SK-N-MC (cell line): ENCODE results near the gene PLCD1.

Experiments
- EZH2 ChIP-seq: fragments of 200-600 bp; sonication (generic); IDR thresholded peaks from one replicate; pipeline ENCODE4 v1.6.1; 2017; ENCODE audit warnings: antibody characterized with exemption
- FOXP2 ChIP-seq: optimal IDR thresholded peaks from 2 replicates; pipeline ENCODE3; 2011; ENCODE audit warnings: mild to moderate bottlenecking, moderate library complexity; ENCODE audit not compliant: insufficient read depth; ENCODE audit errors: extremely low read length, control extremely low read depth
- POLR2AphosphoS5 ChIP-seq: IDR thresholded peaks from 2 replicates; pipeline ENCODE4 v1.6.1; 2012; ENCODE audit warnings: mild to moderate bottlenecking, low read depth, low read length, borderline replicate concordance

DNA sequence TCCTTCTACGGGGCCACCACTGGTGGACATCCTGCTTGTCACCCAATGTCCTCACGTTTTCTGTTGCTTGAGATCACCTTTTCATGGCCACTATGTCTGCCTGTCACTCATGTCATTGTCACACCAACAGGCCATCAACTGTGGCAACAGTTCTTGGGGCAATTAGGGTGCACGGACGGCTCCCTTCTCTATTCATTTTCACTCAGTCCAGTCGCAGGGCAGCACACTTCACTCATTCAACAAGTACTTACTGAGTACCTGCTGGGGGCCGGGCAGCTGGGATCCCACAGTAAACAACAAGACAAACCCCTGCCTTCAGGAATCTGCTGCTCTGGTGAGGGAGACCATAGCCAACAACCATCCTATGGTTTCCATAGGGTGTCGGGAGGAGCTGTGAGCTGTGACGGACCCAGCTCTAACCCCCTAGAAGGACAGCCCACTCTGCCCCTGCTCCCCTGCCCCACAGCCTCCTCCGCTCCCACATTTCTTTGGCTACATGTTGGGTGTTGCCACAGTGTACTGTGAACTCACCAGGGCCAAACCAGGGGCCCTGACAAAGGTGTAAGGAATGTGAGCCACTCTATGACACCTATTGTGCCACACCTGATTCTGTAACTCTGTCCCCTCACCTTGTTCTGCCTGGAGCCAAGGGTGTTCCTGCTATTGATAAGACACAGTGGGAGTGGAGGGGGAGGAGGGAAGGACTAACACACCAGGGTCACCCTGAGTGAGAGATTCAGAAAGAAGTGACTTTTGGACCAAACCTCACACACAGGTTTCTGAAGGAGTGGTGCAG is 37.0 kb downstream of the PLCD1 start:
- TF ChIP-seq POLR2AphosphoS5 (no peak), EZH2 (no peak), FOXP2 (no peak)
